ENCODE measurements around the gene MCOLN2.

MCOLN2 gene

DNA sequence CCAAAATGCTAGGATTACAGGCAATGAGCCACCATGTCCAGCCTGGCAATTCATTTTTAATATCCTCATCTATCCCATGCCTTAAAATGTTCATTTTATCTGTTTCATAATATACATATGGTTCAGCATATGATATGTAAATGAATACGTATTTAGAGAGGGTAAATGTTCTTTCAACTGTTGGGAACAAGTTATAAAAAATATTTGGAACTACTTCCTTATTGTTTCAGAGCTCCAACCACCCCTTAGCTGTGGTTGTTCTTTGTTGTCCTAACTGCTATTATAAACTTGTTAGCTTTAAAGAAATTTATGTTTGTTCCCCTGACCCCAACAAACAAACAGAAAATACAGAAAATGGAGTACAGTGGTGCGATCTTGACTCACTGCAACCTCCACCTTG, 14.5 kb downstream of the MCOLN2 start:
- DNase-seq: no peak

DNA sequence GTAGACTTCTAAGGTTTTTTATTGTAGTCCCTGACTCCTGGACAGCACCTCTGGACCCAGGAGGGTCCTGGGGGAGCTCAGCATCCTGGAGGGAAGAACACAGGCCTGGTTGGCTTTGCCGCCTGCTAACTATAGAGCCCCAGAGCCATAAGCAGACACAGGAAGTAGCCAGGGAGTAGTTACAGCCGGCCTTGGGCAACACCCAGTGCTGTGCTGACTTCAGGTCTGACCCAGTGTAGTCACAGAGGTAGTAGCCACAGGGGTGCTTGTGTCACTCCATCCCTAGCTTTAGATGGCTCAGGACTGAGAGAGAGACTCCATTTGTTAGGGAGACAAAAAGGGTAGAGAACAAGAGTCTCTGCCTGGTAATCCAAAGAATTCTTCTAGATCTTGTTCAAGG, 21.9 kb downstream of the MCOLN2 start:
- DNase-seq: no peak

DNA sequence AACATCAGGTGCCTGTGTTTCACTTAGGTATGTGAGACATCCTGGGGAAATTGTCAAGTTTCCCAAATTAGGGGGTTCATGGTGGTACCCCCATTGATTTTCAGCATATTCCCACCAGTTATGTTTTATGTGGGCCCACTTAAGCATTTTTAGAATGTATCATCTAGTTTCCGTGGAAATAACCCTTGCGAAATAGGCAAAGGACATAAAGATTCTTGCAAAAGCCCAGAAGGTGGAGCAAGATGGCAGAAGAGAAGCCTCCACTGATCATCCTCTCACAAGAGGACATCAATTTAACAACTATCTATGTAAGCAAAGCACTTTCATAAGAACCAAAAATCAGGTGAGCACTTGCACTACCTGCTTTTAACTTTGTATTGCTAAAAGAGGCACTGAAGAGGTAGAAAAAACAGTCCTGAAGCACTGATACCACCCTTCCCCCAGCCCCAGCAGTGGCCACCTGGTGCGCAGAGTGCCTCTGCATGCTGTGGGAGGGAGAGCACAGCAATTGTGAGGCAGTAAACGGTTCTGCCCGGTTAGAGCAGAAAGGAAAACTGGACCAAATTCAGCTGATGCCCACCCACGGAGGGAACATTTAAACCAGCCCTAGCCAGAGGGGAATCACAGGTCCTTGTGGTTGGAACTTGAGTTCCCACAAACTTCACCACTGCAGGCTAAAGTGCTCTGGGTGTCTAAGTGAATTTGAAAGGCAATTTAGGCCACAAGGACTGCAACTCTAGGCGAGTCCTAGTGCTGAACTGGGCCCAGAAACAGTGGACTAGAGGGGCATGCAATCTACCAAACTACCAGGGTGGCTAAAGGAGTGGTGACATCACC, 23.2 kb downstream of the MCOLN2 start:
- peak; percentile 85 for DNase-seq

DNA sequence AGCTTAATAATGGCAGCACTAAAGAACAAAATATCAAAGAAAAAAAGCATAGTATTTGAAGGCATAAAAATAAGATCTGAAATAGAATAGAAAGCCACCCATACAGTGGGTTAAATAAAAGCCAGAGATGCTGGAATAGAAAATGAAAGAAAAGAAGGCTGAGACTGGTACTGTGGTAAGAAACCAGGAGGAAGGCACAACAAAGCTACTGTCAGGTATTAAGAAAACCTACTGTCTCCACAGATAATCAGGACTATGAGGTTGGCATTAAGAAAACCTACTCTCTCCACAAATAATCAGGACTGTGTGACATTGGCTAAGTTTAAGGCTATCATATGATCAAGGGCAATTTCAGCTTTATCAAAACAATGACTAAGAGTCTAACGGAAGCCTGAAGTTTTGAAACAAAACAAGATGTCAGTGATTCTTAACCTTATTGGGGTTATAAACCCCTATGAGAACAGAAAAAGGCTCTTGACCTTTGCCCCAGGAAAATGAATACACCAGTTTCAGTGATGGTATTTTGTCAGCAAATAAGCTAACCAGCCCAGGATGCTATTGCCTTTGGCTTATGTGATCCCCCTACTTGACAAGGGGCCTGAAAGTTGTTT, 24.4 kb downstream of the MCOLN2 start:
- DNase-seq: peak; percentile 72

DNA sequence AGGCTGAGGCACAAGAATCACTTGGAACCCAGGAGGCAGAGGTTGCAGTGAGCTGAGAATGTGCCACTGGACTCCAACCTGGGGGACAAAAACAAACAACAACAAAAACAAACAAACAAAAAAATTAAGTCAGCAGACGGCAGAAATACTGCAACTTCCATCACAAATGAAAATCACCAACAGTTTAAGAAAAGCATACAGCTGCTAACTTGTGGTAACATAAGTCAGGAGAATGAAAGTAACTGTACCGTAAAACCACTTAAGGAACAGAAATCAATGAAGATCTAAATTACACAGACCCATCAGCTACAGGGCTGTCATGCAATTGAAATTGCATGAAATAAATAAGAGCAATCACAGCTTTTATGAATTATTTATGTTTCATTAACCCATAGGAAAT, 25.0 kb downstream of the MCOLN2 start:
- DNase-seq: peak; percentile 79

DNA sequence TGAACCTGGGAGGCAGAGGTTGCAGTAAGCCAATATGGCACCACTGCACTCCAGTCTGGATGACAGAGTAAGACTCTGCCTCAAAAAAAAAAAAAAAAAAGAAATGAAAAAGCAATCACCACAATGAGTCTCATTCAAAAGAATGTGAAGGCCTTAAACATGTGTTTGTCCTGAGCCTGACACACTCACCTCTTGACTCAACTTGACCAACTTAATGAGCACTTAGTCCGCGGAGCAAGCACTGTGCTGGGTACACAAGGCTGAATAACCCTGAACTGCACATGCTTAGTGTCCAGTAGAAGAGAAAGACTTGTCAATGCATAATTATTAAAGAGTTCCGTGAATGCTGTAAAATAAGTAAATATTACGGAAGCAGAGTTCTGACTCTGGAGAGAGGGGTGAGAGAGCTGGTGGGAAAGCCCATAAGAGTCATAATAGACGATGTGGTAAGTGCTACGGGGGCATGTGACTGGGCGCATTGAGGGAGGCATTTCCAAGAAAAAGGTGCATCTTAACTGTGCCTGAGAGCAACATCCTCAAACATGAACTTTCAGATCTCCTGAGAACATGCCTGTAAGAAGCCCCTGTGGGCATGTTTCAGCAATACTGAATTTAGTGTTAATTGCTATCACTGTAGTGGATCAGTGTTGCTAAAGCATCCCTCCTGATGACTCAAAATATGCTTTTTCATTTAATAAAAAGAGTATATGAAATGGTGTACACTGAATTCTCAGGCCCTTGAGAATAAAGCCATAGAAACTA, 27.2 kb downstream of the MCOLN2 start:
- DNase-seq: no peak

DNA sequence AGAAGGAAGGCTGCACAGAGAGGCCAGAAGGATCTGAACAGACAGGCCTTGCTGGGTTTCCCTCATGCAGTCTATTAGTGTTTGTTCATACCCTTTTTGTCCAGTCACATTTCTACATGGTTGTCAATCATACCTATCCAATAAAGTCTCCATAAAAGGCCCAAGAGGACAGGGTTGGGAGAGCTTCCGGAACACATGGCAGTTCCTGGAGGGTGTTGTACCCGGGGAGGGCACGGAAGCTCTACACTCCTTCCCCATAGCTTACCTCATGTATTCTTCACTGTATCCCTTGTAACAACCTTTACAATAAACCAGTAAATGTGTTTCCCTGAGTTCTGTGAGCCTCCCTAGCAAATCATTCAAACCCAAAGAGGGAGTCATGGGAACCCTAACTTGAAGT, 28.0 kb downstream of the MCOLN2 start:
- DNase-seq: no peak

DNA sequence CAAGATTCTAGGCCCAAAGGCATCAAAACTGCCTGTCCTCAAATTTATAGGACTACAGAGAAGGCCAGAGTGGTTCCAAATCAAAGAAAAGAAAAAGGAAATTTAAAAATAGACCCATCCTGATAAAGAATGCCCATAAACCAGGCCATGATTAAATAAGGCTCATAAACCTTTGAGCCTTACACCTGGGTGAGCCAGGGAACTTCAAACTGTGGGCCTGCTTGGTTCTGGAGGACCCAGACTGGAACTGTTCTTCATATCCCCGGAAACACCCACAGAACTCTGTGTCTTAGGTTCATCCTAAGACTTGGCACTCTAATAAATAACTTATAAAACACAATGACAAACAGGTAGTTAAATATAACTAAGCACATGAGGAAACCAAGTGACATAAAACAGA, 28.8 kb downstream of the MCOLN2 start:
- DNase-seq: no peak

DNA sequence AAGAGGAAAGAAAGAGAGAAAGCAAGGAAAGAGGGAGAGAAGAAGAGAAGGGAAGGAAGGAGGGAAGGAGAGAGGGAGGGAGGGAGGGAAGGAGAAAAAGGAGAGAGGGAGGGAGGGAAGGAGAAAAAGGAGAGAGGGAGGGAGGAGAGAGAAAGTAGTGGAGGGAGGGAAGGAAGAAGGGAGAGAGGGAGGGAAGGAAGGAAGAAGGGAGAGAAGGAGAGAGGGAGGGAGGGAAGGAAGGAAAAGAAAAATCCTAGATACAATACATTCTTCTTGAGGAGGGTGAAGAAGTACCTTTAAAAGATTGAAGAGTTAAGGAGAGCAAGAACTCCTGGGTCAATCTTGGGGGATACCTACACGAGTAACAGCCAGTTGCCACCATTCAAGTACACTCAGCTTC, 29.2 kb downstream of the MCOLN2 start:
- DNase-seq: no peak

DNA sequence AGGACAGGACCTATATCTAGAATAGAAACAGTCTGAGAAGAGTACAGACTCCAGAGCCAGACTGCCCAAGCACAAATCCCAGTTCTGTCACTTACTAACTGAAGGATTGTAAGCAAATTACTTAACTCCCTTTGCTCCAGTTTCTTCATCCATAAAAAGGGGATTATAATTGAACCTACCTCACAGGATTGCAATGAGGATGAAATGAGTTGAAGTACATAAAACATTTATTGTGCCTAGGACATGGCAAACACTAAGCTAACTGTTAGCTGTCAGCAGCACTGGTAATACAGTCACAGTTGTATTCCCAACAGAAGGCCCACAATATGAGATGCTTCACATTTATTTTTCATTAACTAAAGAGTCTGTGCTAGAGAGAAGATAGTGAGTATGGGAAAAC, 33.9 kb downstream of the MCOLN2 start:
- no peak for DNase-seq

DNA sequence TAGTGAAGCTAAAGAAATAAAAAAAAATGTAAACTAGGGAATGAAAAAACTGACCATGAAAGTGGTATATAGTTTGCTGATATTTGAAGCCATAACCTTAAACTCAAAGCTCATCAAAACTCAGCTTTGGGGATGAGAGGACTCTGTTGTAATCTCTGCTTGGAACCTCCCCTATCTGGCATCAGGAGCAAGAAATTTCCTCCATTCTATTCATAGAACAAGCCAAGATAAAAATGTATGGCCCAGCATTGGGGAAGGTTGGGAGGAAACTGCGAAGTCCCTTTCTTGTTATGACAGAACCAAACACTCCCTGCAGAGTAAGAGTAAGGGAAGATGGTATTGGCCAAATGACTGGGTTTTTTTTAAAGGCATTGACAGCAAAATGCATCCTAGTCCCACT, 35.6 kb downstream of the MCOLN2 start:
- DNase-seq: no peak

DNA sequence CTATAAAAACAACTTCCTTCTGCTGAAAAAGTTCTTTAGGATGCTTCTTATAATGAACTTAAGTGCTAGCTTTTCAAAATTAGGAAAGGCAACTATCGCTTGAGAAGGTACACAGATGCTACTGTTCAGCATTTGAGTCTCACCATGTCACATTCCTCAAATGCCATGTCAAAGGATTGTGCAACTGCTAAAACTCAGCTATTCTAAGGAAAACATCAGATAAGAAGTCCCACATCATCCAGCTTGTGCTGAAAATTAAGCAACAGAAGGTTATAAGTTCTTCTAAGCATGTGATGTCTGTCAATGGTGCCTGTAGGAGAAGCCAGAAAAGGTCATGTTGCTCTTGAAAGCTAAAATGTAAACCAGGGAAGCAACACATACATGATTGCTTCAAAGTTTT, 36.5 kb downstream of the MCOLN2 start:
- no peak for DNase-seq

DNA sequence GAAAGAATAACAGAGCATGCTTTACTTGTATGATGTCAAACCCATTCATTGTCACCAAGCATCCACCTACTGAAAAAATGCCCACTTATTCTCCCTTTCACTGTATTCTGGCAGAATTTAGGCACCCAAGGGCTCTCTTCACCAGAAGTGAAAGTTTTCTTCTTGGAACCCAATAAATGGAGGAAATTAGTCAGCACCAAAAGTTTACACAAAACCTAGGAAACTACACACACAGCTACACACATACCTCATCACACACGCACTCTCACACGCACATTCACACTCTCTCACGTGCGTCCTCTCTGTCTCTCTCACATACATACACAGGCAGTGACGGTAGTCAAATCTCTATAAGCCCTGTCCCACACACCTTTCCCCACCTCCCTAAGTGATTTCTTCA, 37.6 kb downstream of the MCOLN2 start:
- DNase-seq: no peak

DNA sequence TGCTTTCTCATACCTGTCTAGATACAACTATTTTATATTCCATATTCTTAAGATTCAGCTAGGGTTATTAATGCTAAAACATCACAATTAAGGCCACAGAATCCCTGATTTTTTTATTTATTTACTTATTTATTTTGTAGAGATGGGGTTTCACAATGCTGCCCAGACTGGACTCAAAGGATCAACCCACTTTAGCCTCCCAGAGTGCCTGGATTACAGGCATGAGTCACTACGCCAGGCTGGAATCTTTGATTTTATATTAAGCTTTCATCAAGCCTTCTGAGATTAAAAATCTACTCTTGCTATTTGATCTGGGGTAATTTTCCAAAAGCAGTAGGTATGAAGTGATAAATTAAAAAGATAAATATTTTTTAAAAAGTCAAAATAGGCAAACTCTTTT, 38.9 kb downstream of the MCOLN2 start:
- DNase-seq: no peak

DNA sequence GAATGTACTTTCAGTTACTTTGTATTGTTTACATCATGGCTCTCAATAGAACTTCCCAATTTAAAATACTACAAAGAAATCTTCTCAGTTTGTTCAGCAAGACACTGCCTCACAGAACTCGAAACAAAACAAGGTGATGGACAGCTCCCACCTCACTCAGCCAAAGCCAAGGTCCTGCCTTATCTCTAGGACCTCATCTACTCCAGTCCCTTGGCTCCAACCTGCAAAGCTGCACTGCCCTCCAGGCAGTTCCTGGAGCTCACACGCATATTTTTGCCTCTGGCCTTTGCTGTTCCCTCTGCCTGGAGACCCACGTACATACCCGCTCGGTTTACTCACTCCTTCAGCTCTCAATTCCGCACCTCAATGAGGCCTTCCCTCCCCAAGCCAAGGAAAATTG, 40.3 kb downstream of the MCOLN2 start:
- DNase-seq: no peak

DNA sequence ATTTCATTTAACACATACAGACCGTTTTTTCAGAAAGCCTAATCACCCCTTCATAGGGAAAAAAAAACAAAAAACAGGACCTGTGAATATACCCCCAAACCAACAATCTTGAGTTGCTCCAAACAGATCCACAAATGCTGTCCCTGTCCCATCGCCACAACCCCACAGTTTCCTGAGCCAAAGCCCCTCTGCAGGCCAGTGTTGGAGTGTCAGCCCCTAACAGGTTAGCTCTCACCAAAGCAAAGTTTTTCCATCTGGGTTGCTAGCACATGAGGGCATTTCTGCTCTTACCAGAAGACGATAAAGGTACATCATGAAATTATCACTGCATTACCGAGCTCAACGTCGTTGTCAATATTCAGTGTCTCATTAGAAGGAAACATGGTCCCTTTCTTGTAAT, 40.8 kb downstream of the MCOLN2 start:
- no peak for DNase-seq

DNA sequence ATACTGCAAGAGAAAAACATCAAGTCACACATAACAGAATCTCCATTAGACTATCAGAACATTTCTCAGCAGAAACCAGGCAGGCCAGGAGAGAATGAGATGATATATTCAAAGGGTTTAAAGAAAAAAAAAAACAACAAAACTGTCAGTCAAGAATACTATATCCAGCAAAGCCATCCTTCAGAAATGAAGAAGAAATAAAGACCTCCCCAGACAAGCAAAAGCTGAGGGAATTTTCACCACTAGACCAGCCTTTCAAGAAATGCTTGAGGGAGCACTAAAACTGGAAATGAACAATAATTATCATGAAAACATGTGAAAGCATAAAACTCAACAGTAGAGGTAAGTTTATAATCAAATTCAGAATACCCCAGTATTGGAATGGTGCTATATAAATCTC, 47.2 kb downstream of the MCOLN2 start:
- no peak for DNase-seq

DNA sequence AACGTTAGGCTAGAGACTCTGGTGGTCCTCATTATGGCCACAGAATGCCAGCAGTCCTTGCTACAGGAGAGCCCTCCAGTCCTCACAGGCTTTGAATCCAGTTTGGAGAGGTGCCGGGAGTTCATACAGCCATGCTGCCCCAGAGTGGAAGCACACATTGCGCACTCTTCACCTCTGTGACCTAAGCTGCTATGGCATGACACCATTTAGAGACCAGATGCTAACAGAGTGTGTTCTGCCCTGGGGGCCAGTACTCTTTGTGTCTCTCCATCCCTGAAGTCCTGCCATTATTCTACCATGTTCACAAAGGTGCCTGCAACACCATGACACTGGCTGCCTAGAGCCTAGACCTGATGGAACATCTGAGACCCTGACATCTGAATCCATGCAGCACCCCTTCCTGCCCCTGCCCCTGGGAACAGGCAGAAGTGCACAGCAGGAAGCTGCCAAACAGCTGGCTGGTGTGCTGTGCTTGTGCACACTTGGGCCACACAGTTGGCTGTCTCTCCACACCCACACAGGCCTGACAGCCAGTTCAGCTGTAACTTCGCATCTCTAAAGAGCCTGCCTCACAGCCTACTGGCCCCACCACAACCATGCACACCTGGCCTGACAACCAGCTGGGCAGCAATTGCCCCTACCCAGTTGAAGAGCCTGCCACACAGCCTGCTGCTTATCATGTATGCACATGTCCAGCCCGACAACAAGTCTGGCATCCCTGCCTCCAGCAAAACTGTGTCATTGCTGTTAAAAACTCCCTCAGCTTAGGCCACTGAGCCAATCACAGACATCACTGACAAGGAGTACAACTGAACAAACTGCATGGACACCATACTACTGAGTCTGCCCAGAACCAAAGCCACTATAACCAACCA, 49.1 kb downstream of the MCOLN2 start:
- DNase-seq: no peak

DNA sequence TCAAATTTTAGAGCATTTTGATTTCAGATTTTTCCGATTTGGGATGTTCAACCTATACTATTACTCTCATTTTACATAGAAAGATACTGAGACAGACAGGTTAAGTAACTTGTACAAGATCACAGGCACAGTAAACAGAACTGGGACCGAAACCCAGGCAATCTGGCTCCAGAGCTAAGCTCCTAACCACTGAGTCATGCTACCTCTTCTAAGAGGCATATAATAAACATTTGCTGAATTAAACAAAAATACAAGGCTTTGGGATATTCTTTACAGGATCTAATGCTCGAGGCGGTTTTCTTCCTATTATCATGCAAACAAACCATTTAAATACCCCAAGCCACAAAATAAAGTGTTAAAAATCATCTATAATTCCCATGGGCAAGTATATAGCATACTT, 50.3 kb downstream of the MCOLN2 start:
- DNase-seq: no peak

DNA sequence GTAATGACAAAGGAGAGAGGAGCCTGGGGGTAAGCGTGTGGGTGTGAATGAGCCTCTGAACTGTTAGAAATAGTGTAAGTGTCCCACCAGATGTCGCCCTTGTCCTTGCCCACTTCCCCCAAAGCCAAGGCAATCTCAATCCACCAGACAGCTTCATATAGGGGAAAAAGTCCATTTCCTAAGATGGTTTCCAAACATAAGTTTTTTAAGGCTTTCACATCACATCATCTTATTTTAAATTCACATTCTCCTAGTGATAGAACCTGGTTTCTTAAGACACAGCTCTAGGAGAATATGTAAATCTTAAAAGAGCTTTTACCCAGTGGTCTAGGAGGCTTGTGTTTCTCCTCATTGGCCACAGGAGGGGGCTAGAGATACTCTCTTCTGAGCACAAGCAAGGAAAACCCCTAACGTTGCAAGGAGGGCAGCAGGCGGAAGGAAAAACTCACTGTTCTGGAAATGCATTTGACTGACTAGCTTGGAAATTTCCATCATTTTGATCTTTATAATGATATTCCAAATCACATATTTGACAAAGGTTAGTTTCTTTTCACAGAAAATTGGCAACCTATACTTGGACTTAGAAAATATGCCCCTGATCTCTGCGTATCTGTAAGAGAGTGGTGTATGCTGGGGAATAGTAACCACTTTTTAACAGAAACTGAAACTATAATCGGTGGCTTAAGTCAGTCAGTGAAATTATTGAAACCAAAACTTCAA, 52.0 kb downstream of the MCOLN2 start:
- DNase-seq: peak; percentile 99

DNA sequence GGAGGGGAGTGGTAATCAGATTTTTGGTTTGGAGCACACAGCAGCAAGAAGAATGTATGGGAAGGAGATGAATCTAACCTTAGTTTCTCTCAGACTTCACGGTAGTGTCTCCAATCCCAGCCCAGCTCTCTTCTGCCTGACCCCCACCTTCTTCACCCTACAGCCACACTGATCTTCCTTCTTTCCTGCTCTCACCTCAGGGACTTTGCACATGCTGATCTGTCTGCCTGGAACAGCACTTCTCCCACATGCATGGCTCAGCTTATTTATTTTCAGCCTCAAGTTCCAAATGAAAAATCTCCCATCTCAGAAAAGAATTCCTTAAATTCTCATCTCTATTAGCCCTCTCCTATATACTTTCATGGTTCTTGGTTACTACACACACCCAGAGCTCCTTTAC, 55.1 kb downstream of the MCOLN2 start:
- DNase-seq: no peak

DNA sequence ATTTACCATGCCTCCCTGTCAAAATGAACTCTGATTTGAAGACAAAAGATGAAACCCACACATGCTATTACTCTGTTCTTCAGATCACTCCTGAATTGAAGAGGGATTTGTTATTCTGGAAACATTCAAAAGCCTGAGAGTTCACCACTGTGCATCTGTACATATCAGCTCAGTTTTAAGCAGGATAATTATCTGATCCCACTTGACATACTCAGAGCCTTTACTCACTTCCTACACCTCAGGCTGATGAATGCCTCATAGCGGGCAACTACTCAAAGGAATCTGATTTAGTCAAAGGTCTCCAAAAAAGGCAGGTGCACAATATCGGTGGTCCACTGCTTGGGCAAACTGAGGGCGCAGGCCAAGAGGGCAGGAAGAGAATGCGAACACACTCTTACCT, 56.4 kb downstream of the MCOLN2 start:
- no peak for DNase-seq

Measured in DMS79 treated with DMSO at 0.1 percent for 48 hours (cell line).